Stimulated activated CD8-positive, alpha-beta memory T cell treated with anti-CD3 and anti-CD28 coated beads, Interleukin-12 subunit alpha, Interleukin-12 subunit beta, amount 100 ng/mL, for 4 hours (primary cell): Measurements from ENCODE around the gene PHF1.

Experiments used
- DNase-seq: peaks from one replicate; pipeline ENCODE4 v3.0.0-alpha.2; 2020; ENCODE audit warnings: low read depth

PHF1 gene

GRCh38 chr6:33431880-33432541 is 21.2 kb downstream of the PHF1 start:
- no peak for DNase-seq

DNA sequence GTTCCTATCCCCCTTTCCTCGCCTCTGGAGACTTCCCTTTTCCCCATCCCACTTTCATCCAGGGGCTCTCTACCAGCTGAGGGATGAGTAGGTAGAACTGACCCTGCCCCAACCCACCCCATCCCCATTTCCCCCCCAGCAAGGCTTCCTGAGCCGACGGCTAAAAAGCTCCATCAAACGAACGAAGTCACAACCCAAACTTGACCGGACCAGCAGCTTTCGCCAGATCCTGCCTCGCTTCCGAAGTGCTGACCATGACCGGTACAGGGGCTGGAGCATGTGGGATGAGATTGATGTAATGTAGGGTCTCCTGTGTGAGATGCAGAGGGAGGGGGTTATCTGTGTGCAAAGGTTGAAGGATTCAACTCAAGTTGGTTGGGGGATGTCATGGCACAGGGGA is 21.7 kb downstream of the PHF1 start:
- no peak for DNase-seq

DNA sequence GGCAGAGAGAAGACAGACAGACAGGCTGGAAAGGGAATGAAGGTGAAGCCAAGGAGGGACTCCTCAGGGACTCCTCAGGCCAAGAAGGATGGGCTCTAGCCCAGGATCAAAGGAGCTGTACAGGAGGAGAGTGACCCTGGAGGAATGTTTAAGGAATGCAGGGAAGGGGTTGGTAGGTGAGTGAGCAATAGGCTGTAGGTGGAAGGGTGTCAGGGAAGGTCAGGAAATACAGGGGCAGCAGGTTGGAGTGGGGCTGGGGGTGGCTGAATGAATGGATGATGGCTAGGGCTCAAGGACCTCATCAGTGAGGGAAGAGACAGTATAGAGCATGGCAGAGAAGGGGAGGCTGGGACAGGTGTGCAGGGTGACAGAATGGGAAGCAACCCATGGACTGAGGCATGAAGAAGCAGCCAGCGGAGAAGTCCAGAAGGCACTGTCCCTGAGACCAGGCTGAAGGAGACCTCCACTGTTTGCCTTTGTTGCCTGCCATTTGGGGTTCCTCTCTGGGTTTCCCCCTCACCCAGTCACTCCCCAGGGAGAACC is 22.3 kb downstream of the PHF1 start:
- DNase-seq: no peak

DNA sequence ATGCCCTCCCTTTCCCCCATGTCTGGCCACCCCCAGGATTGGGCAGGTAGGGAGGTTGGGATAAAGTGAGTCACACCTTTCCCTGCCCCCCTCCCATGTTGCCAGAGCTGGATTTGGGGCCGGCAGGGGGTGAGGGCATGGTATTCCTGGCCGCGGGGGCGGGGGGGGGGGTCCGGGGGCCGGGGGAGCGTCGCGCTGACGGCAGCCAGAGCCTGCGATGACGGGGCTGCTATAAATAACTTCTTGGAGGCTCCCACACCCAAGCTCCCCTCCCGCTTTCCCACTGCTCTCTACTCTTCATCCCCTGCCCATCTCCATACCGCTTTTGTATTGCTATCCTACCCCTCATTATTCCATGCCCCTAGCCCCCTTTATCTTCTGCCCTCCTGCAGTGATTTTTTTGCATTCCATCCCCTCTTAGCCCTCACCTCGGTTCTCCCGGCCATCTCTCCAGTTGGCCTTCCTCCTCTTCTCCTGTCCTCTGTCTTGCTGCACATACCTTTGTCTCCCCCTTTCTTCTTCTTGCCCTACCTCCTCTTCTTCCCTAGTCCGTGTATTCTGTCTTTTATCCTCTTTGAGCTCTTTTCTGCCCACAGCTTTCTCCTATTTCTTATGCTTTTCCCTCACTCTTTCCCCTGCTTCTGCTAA is 22.9 kb downstream of the PHF1 start:
- DNase-seq: no peak

DNA sequence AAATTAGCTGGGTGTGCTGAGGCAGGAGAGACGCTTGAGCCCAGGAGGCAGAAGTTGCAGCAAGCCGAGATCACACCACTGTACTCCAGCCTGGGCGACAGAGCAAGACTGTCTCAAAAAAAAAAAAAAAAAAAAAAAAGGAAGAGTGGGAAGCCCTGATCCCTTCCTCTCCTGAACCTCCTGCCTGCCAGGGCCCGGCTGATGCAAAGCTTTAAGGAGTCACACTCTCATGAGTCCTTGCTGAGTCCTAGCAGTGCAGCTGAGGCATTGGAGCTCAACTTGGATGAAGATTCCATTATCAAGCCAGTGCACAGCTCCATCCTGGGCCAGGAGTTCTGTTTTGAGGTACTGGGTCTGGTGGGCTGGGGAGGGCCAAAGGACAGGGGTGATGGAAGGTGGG is 24.1 kb downstream of the PHF1 start:
- no peak for DNase-seq

GRCh38 chr6:33437666-33438065 is 26.9 kb downstream of the PHF1 start:
- DNase-seq: no peak

- no peak for DNase-seq
Measured at GRCh38 chr6:33438978-33439594, 28.3 kb downstream of the PHF1 start.

DNA sequence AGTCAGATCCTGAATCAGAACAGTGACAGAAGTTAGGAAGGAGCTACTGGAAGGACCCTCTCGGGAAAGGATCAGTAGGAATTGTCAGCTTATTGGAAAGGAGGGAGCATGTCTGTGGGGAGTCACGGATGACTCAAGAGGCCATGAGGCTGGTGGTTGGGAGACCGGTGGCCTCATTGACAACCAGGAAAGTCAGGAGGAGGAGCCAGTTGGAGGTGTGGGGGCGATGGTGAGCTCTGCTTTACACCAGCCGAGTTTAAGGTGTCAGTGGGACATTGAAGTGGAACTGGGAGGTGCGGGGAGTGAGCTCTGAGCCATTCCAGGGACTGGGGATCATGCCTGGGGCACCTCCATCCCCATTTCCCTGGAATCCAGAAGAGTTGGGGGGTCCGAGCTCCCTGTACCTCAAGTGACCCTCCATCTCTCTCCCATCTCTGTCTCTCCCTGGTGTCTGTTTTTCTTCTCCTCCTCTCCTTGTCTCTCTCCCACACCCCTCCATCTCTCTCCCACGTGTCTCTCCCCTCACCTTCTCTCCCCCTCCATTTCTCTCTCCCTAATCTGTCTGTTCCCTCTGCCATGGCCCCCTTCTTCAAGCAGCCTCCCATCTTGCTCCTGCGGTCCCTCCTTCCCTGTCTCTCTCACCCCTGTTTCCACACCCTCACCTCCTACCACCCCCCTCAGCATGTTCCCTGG is 29.3 kb downstream of the PHF1 start:
- no peak for DNase-seq

DNA sequence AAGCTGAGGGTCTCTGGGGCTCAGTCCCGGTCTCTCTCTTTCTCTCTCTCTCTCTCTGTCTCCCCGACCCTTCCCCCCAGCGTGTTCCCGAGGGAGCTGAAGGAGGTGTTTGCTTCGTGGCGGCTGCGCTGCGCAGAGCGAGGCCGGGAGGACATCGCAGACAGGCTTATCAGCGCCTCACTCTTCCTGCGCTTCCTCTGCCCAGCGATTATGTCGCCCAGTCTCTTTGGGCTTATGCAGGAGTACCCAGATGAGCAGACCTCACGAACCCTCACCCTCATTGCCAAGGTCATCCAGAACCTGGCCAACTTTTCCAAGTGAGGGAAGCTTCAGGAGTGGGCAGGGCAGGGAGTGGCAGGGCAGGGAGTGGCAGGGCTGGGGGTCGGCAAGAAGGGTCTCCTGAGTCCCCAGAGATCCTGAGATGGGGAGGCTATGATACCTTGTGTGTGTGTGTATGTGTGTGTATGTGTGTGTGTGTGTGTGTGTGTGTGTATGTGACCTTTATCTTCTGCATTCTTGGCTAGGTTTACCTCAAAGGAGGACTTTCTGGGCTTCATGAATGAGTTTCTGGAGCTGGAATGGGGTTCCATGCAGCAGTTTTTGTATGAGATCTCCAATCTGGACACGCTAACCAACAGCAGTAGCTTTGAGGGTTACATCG is 30.0 kb downstream of the PHF1 start:
- DNase-seq: no peak

DNA sequence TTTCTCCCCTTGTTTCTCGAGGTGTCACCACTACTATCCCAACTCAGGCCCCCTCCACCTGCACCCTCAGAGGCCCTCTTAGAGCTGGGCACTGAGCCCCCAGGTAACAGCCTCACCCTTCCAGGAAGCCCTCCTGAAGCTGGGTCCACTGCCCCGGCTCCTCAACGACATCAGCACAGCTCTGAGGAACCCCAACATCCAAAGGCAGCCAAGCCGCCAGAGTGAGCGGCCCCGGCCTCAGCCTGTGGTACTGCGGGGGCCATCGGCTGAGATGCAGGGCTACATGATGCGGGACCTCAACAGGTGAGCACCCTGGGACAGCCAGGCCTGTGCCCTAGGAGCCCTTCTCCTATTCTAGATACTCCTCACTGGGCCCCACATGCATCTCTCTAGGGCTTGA is 30.6 kb downstream of the PHF1 start:
- DNase-seq: no peak

DNA sequence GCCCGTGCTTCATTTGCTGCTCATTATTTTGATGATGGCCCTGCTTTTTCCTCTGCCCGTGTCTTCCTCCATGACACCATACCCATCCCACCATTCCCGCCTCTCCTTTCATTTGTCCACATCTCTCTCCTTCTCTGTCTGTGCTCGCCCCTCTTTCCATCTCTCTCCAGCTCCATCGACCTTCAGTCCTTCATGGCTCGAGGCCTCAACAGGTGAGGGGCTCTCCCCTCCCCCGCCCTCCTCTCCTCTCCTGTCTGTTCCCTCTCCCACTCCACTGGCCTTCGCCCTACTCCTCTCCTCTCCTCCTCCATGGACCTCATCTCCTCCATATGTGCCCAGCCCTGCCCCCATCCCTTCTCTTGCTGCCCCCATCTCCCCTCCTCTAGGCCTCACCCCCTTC is 31.5 kb downstream of the PHF1 start:
- no peak for DNase-seq

GRCh38 chr6:33443025-33443424 is 32.2 kb downstream of the PHF1 start:
- no peak for DNase-seq

DNA sequence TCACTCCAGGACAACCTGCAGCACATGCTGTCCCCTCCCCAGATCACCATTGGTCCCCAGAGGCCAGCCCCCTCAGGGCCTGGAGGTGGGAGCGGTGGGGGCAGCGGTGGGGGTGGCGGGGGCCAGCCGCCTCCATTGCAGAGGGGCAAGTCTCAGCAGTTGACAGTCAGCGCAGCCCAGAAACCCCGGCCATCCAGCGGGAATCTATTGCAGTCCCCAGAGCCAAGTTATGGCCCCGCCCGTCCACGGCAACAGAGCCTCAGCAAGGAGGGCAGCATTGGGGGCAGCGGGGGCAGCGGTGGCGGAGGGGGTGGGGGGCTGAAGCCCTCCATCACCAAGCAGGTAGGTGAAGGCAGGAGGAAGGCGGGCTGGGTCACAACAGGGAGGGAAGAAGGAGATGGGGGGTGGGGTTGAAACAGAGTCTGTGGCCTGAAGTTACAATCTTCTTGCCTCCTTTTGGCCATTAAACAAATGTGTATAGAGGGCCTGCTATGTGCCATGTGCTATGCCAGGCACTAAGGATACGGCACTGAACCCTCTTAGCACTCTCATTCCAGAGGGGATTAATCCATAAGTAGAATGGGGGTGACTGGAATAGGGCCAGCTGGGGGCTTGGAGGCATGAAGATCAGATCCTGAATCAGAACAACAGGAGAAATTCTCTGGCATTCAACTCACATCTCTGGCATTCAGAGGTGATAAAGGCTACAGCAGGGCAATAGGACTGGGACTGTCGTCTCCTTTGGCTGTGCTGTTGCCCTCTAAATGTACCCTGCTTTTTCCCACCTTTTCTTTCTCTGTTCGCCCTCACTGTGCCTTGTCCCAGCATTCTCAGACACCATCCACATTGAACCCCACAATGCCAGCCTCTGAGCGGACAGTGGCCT is 33.0 kb downstream of the PHF1 start:
- DNase-seq: no peak

GRCh38 chr6:33445119-33445603 is 34.3 kb downstream of the PHF1 start:
- no peak for DNase-seq

DNA sequence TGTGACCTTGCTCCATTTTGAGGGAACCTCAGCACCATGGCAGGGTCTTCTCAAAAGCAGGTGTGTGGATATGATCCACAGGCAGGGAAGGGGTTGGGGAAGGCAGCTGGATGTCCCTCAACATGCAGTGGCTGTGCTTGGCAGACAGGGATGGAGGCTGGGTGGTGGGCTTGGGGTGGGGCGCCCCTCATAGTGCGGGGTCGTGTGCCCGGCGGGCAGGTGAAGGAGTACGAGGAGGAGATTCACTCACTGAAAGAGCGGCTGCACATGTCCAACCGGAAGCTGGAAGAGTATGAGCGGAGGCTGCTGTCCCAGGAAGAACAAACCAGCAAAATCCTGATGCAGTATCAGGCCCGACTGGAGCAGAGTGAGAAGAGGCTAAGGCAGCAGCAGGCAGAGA is 35.5 kb downstream of the PHF1 start:
- DNase-seq: no peak

DNA sequence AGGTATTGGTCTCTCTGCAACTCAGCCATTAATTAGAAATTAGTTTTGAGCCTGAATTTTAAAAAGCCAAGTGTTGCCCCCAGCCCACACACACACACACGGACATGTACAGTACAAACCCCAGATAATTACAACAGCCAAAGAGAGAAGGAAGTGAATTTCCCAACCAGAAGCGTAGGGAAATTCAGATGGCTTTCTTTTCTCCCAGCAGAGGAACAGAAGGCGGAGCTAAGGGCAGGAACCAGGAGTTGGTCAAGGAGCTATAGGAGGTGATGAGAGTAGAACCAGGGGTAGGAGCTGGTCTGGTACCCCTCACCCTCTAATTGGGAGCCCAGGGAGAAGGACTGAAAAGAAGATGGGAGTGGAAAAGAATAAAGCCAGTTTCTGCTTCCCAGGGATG is 39.6 kb downstream of the PHF1 start:
- no peak for DNase-seq

DNA sequence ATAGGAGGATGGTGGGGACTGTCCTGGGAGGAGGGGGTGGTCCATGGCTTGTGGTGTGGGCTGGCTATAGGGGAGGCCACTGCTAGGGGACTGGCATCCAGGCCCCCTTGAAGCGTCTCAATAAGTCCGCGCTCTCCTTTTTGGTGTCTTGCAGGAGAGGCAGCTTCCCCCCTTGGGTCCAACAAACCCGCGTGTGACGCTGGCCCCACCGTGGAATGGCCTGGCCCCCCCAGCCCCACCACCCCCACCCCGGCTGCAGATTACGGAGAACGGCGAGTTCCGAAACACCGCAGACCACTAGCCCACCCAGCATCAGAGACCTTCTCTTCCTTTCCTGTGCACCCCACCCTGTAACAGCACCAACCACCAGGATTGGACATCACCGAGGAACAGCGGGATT is 40.8 kb downstream of the PHF1 start:
- DNase-seq: no peak

DNA sequence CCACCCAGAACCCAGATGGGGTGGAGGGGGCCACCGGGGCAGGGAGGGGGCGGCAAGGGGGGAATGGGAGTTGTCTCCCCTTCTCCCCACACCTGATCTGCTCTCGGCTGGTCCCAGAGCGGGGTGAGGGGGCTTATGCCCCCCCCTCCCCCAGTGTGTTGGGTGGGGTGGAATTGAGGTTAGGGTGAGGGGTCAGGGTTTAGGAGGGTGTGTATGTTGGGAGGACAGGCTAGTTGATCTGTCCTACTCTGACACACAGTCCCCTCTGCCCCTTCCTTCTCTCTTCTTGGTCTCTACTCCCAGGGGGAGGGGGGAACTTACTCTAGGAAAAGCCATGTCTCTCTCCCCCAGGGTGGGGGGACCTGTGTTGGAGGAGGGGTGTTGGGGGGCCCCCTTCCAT is 41.7 kb downstream of the PHF1 start:
- no peak for DNase-seq

DNA sequence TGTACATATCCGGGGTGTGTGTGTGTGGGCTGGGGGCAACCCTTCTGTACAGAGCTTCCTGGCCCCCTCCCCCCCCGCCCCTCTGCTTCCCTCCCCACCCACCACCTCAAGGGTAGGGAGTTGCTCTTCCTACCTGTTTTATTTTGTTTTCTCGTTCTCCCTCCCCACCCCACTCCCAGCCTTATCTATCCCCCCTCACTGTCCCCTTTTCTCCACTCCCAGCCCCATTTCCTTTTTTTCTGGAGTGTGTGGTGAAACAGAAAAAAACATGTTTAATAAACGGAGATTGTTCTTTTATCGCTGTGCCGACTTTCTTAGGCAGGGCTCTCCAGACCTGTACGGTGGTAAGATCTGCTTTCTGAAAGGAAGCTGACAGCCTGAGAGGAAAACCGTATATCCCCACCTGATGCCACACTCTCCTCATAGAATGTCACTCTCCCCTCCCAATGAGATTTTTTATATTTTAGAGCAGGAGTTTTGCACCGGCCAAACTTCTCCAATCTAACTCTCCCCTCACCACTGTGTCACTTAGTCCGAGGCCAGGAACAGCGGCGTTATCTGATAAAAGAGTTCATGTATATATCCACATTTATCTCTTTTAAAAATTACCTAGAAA is 42.7 kb downstream of the PHF1 start:
- no peak for DNase-seq
